H1 (cell line): ENCODE data around the gene MPV17. TPM values are rescaled to one million over a fixed set of nuclear protein-coding genes. Genes with fewer than 3 reads are reported as not detected.

Experiments
- BCL11A ChIP-seq, 2 experiments: IDR thresholded peaks; one replicate each; pipeline ENCODE4 v1.6.1; 2011; ENCODE audit warnings: low read depth in 2 of 2, low read length in 2 of 2, mild to moderate bottlenecking in 2 of 2
- CBX8 ChIP-seq: fragments of 300-800, 300-1000 bp; sonication (generic); IDR thresholded peaks from 2 replicates; pipeline ENCODE4 v1.7.1; 2016; ENCODE audit warnings: low read depth, low read length, borderline replicate concordance
- CHD1 ChIP-seq: IDR thresholded peaks from 2 replicates; pipeline ENCODE4 v1.6.1; 2012; ENCODE audit warnings: low read depth, low read length, improper control_type of control experiment
- E2F6 ChIP-seq: IDR thresholded peaks from 2 replicates; pipeline ENCODE4 v1.6.1; 2012; ENCODE audit warnings: inconsistent platforms
- EGR1 ChIP-seq: IDR thresholded peaks from 2 replicates; pipeline ENCODE4 v1.6.1; 2011; ENCODE audit warnings: low read depth, low read length, borderline replicate concordance
- EZH2 ChIP-seq: fragments of 200-600 bp; sonication (generic); IDR thresholded peaks from 2 replicates; pipeline ENCODE4 v1.7.1; 2012; ENCODE audit warnings: low read depth, mild to moderate bottlenecking, moderate library complexity, low read length, inconsistent platforms; ENCODE audit not compliant: severe bottlenecking
- FOSL1 ChIP-seq: IDR thresholded peaks from 2 replicates; pipeline ENCODE4 v1.6.1; 2011; ENCODE audit warnings: mild to moderate bottlenecking, low read depth, low read length, moderate library complexity; ENCODE audit not compliant: insufficient read depth
- GTF2F1 ChIP-seq: IDR thresholded peaks from 2 replicates; pipeline ENCODE4 v1.6.1; 2012; ENCODE audit warnings: low read depth, low read length, improper control_type of control experiment, borderline replicate concordance
- HDAC6 ChIP-seq: IDR thresholded peaks from one replicate; pipeline ENCODE4 v1.7.1; 2012; ENCODE audit warnings: low read depth, mild to moderate bottlenecking, inconsistent platforms, low read length, moderate library complexity
- JUN ChIP-seq: IDR thresholded peaks from 2 replicates; pipeline ENCODE4 v1.6.1; 2011; ENCODE audit warnings: low read depth, mild to moderate bottlenecking, improper control_type of control experiment, low read length
- MAFK ChIP-seq: IDR thresholded peaks from 2 replicates; pipeline ENCODE4 v1.6.1; 2012; ENCODE audit warnings: low read depth, mild to moderate bottlenecking, improper control_type of control experiment, low read length
- MAX ChIP-seq: IDR thresholded peaks from 2 replicates; pipeline ENCODE4 v1.6.1; 2012; ENCODE audit warnings: inconsistent platforms
- NANOG ChIP-seq: IDR thresholded peaks from 2 replicates; pipeline ENCODE4 v1.6.1; 2011; ENCODE audit warnings: low read length, low read depth, mild to moderate bottlenecking, inconsistent platforms; ENCODE audit not compliant: insufficient read depth, poor library complexity, severe bottlenecking
- POLR2AphosphoS5 ChIP-seq: IDR thresholded peaks from 2 replicates; pipeline ENCODE4 v1.6.1; 2011; ENCODE audit warnings: low read depth, low read length
- POU5F1 ChIP-seq: IDR thresholded peaks from 2 replicates; pipeline ENCODE4 v1.6.1; 2011; ENCODE audit warnings: low read depth, mild to moderate bottlenecking, low read length, moderate library complexity
- RFX5 ChIP-seq: IDR thresholded peaks from 2 replicates; pipeline ENCODE4 v1.6.1; 2011; ENCODE audit warnings: low read depth, low read length, improper control_type of control experiment, borderline replicate concordance
- RNF2 ChIP-seq: fragments of 200-900, 300-1000 bp; sonication (generic); IDR thresholded peaks from 2 replicates; pipeline ENCODE4 v1.7.1; 2016; ENCODE audit warnings: borderline replicate concordance, low read depth, mild to moderate bottlenecking, antibody characterized with exemption, low read length; ENCODE audit not compliant: poor library complexity, severe bottlenecking; ENCODE audit errors: missing control alignments
- RXRA ChIP-seq: IDR thresholded peaks from 2 replicates; pipeline ENCODE4 v1.6.1; 2011; ENCODE audit warnings: low read depth, mild to moderate bottlenecking, low read length, moderate library complexity; ENCODE audit not compliant: insufficient read depth
- SIRT6 ChIP-seq: IDR thresholded peaks from one replicate; pipeline ENCODE4 v1.7.1; 2012; ENCODE audit warnings: low read length, inconsistent platforms
- SIX5 ChIP-seq: IDR thresholded peaks from 2 replicates; pipeline ENCODE4 v1.6.1; 2011; ENCODE audit warnings: mild to moderate bottlenecking, low read depth, low read length
- SP1 ChIP-seq: IDR thresholded peaks from 2 replicates; pipeline ENCODE4 v1.6.1; 2011; ENCODE audit warnings: low read depth, low read length
- SP4 ChIP-seq: IDR thresholded peaks from 2 replicates; pipeline ENCODE4 v1.6.1; 2012; ENCODE audit warnings: low read length, inconsistent platforms
- SUZ12 ChIP-seq: fragments of 200-600 bp; sonication (generic); IDR thresholded peaks from 2 replicates; pipeline ENCODE4 v1.6.1; 2012; ENCODE audit warnings: mild to moderate bottlenecking, inconsistent platforms, low read length, moderate library complexity, mixed read lengths
- TAF7 ChIP-seq: optimal IDR thresholded peaks from 2 replicates; pipeline ENCODE3; 2011; ENCODE audit warnings: low read depth, mild to moderate bottlenecking, inconsistent platforms, low read length, moderate library complexity, borderline replicate concordance
- YY1 ChIP-seq: IDR thresholded peaks from 2 replicates; pipeline ENCODE4 v1.6.1; 2011; ENCODE audit warnings: low read depth, mild to moderate bottlenecking, low read length
- polyA plus RNA-seq, 7 experiments: library from polyadenylated mRNA; depleted of rRNA in 3 of 7; stranded (reverse) in 5 of 7; unstranded in 2 of 7; fragments of >200 nt in 5 of 7; fragments of 200-250 nt in 2 of 7; gene quantifications; 1 replicate in 5 of 7; 2 replicates in 1 of 7; 4 replicates in 1 of 7; pipeline versions ENCODE4 v1.2.1 to v1.2.3, GENCODE V29; 2011 to 2013; ENCODE audit warnings: missing spikeins in 2 of 7, mixed read lengths in 2 of 7
- total RNA-seq: library from RNA; stranded (reverse); fragmentation: NEBNext Ultra II Directional; extraction: Animal tissue kit (Norgen Biotek cat#: 25700); gene quantifications from 2 replicates; pipeline ENCODE4 v1.2.1, GENCODE V29; 2021

The MPV17 gene
- total and polyA plus RNA-seq, 2 of the 8 experiments (the other 6 are each of a cell fraction or from before 2014, with no cell fraction given): 45.2 to 181 TPM

- TF ChIP-seq EGR1: no peak
- TF ChIP-seq CBX8: no peak
- TF ChIP-seq RFX5: no peak
- no peak for TF ChIP-seq MAFK
- peak; percentile 62 for TF ChIP-seq RNF2
- no peak for TF ChIP-seq SIRT6
- peak; percentile 88 for TF ChIP-seq E2F6
- TF ChIP-seq BCL11A (IDR thresholded peaks at IDR 0.05; ENCODE audit: low read depth in 2 of 2, low read length in 2 of 2): no peak
- no peak for TF ChIP-seq CHD1
- TF ChIP-seq YY1: no peak
- no peak for TF ChIP-seq POU5F1
- TF ChIP-seq SP4: no peak
- TF ChIP-seq POLR2AphosphoS5: no peak
- no peak for TF ChIP-seq GTF2F1
- TF ChIP-seq EZH2: peak; percentile 62
- peak; percentile 94 for TF ChIP-seq MAX
- TF ChIP-seq SIX5: no peak
- TF ChIP-seq SUZ12: peak; percentile 63; the same call in 1 of the 2 replicates
- TF ChIP-seq TAF7: no peak
- TF ChIP-seq SP1: no peak
- TF ChIP-seq NANOG: no peak
- no peak for TF ChIP-seq JUN
- no peak for TF ChIP-seq FOSL1
- no peak for TF ChIP-seq RXRA
- no peak for TF ChIP-seq HDAC6
These were observed 16.2 kb downstream of the MPV17 start (continued) for GRCh38 chr2:27306573-27307286.
